Measurements from ENCODE around the gene IQSEC3. TPM values are rescaled to one million over a fixed set of nuclear protein-coding genes. Genes with fewer than 3 reads are reported as not detected.

The IQSEC3 gene
- total RNA-seq, 4 donors from 2014 or later = 1.3 to 4.4 (median 3.3) TPM

DNA sequence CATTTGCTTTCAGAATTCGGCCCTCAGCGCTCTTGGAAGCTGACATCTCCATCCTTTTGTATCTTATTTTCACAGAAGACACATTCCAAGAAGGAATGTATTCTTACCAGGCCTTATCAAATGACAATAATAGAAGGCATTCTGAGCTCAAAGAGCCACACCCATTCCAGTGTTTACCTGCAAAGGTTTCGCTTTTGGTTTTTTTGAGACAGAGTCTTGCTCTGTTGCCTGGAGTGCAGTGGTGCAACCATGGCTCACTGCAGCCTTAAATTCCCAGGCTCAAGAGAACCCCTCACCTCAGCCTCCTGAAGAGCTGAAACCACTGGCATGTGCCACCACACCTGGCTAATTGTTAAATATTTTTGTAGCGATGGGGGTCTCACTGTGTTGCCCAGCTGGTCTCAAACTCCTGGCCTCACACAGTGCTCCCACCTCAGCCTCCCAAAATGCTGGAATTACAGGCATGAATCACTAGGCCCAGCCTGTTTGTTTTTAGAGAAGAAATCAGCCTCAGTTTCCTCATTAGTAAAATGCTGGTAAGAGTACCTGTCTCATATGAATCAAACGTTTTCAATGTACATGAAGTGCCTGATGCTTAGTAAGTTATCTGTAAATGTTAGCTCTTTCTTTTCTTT is 78.2 kb downstream of the IQSEC3 start:
- ATAC-seq (ENCODE audit: low FRiP score) = no peak
- TF ChIP-seq, protein P1, sequence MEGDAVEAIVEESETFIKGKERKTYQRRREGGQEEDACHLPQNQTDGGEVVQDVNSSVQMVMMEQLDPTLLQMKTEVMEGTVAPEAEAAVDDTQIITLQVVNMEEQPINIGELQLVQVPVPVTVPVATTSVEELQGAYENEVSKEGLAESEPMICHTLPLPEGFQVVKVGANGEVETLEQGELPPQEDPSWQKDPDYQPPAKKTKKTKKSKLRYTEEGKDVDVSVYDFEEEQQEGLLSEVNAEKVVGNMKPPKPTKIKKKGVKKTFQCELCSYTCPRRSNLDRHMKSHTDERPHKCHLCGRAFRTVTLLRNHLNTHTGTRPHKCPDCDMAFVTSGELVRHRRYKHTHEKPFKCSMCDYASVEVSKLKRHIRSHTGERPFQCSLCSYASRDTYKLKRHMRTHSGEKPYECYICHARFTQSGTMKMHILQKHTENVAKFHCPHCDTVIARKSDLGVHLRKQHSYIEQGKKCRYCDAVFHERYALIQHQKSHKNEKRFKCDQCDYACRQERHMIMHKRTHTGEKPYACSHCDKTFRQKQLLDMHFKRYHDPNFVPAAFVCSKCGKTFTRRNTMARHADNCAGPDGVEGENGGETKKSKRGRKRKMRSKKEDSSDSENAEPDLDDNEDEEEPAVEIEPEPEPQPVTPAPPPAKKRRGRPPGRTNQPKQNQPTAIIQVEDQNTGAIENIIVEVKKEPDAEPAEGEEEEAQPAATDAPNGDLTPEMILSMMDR (IDR thresholded peaks at IDR 0.05) = no peak
- DNase-seq (ENCODE audit: low spot score) = no peak

DNA sequence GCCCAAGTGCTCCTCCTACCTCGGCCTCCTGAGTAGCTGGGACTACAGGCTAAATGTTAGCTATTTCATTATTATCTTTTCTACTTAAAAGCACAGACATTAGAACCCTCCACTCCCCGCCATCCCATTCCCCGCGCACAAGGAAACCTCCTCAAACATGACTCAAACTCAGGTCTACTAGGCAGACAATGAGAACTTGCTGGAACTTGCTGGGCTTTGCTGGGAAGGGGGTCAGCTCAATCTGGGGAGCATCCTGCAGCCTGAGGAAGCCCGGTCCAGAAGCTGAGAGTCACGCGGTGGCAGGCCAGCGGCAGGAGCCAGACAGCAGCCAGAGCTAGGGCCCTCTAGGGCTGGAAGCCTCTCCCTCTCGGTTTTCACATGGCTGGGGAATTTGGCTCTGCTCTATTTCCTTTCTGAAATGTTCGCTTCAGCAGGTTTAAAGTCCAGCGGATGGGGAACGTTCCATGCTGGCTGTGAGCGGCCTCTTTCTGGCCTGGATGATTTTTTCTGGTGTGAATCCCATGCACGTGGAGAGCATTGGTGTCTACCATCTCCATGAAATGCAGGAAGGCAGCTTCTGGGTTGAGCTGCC is 78.9 kb downstream of the IQSEC3 start:
- ATAC-seq (ENCODE audit: low FRiP score) (no peak), DNase-seq (ENCODE audit: low spot score) (no peak)
- TF ChIP-seq, protein P1 (IDR thresholded peaks at IDR 0.05) = no peak

DNA sequence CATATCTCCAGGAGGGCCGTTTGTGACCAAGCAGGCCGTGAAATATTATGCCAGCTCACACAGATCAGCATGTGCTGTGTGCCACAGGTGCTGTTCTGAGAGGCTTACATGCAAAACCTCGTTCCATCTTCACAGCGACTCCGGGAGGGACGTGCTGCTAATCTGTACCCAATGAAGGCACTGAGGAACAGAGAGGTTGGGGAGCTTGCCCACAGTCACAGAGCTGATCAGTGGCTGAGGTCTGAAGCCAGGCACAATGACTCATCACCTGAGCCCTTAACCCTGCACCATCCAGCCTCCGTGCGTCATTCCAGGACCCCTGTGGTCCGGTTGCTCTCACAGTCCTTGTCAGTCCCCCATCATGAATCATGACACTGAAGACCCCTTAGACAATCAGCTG is 80.7 kb downstream of the IQSEC3 start:
- TF ChIP-seq, protein P1 (IDR thresholded peaks at IDR 0.05) = no peak
- ATAC-seq (ENCODE audit: low FRiP score) (no peak), DNase-seq (ENCODE audit: low spot score) (no peak)

DNA sequence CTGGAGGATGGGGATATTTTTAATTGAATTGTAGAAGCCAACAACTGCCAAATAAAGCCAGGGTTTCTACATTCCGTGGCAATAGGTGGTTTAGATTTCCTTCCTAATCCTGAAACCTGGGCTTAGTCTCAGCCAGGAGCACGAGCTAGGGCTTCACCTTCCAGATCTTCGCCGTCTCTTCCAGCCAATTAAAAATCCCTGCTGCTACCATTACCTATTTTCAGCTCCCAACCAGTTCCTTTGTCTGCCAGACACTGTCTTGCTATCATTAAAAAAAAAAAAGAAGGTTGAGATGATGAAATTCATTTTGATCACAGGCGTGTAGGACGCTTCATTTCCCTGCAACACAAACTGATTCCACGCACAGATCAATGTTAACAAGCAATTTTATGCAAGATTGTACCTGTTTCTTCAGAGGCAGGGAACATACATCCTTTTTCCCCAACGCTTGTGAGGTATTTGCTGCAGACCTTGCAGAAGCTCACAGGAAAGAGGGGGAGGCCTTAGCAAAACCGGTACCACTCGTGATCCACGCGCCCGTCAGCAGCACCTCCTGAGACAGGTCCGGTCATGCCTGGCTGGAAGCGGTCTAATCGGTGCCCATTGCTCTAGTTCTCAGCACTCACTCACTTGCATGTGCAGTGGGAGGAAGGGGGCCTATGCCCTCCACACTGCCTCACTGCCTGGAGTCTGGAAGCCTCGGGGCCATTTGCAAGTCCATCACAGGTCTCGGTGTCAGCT is 82.3 kb downstream of the IQSEC3 start:
- TF ChIP-seq, protein P1 (IDR thresholded peaks at IDR 0.05) = no peak
- no peak for DNase-seq (ENCODE audit: low spot score)

DNA sequence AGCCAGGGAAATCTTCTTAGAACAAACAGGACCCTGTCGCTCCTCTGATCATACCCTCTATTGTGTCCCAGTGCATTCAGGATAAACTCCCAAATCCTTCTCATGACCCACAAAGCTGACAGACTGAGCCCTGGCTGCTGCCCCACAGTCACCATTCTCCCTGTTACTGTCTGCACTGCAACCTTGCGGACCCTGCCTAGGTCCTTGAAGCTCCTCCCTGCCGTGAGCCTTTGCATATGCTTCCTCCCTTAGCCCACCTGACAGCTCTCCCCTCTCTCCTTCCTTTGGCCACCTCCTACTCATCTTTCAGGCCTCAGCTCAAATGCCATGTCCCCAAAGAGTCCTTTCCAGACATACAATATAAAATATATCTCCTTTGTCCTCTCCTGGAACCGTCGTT is 85.0 kb downstream of the IQSEC3 start:
- TF ChIP-seq, protein P1 (IDR thresholded peaks at IDR 0.05) = no peak

More for the DNA sequence above, 82.3 kb downstream of the IQSEC3 start:
- ATAC-seq (ENCODE audit: low FRiP score) = no peak

DNA sequence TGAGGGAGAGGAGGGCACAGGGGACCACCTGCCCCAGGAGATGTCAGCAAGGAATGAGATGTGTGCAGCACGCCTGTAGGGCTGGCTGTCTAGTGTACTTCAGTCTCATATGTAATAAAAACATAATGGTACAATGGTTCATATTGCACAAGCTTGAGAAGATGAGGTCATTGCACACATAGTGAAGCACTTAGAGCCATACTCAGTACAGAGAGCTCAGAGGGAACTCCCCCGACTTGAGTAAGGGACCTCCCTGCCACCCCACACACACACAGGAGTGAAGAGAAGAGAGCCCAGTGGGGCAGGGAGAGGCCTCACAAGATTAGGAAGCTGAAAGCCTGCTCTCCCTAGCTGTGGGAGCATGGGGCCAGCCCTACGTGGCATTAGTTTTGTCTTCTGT is 85.9 kb downstream of the IQSEC3 start:
- ATAC-seq (ENCODE audit: low FRiP score) (no peak), DNase-seq (ENCODE audit: low spot score) (no peak)
- TF ChIP-seq, protein P1 (IDR thresholded peaks at IDR 0.05) = no peak

More for the DNA sequence above, 85.0 kb downstream of the IQSEC3 start:
- no peak for DNase-seq (ENCODE audit: low spot score)
- no peak for ATAC-seq (ENCODE audit: low FRiP score)
